ENCODE results near the gene MALRD1. TPM values are rescaled to one million over a fixed set of nuclear protein-coding genes. Genes with fewer than 3 reads are reported as not detected.

The MALRD1 gene
- total RNA-seq, 1 experiment from 2014 or later = 8.2 TPM

GRCh38 chr10:19468413-19468812 is 419.8 kb downstream of the MALRD1 start:
- intact Hi-C loops (cut with micrococcal nuclease; ENCODE audit: unreplicated experiment) = no loop called here
- no peak overlapping the region for H3K4me3 ChIP-seq (ENCODE audit: low read depth, low read length)
- Mint-ChIP-seq H3K27ac (ENCODE audit: unreplicated experiment) (no peak overlapping the region), H3K36me3 (ENCODE audit: insufficient read depth, unreplicated experiment) (no peaks in the 10 kb centered on the region), H3K4me3 (ENCODE audit: unreplicated experiment) (no peak overlapping the region), H3K9me3 (ENCODE audit: unreplicated experiment) (no peaks in the 10 kb centered on the region), H3K4me1 (ENCODE audit: low read depth, unreplicated experiment) (no peaks in the 10 kb centered on the region), H3K27me3 (ENCODE audit: insufficient read depth, unreplicated experiment) (no peaks in the 10 kb centered on the region)
- POLR2A ChIA-PET = no interaction called here
- CTCF ChIA-PET = interaction anchor here (0.5 kb wide), 1 partner anchor 944 kb away, joined by 3 read pairs; no protein-coding TSS in a partner anchor
- TF ChIP-seq CTCF (IDR thresholded peaks at IDR 0.05; ENCODE audit: insufficient read depth in 1 of 2, low read depth in 1 of 2, low read length in 1 of 2, severe bottlenecking in 1 of 2, unreplicated experiment in 1 of 2) = no peak
- H3K27me3 ChIP-seq (replicated peaks; ENCODE audit: control insufficient read depth, insufficient read depth, low read length) = no peaks in the 10 kb centered on the region
- H3K9me3 ChIP-seq = no peaks in the 10 kb centered on the region
- H3K4me1 ChIP-seq = no peaks in the 10 kb centered on the region
- no peak for DNase-seq
- no TSS peak for BruUV-seq (replicated peaks)
- H3K36me3 ChIP-seq (ENCODE audit: control insufficient read depth, insufficient read depth, low read length) = no peaks in the 10 kb centered on the region

- Mint-ChIP-seq H3K27me3 (ENCODE audit: insufficient read depth, unreplicated experiment) (no peaks in the 10 kb centered on the region), H3K9me3 (ENCODE audit: unreplicated experiment) (no peaks in the 10 kb centered on the region), H3K4me1 (ENCODE audit: low read depth, unreplicated experiment) (no peaks in the 10 kb centered on the region), H3K27ac (ENCODE audit: unreplicated experiment) (no peak overlapping the region), H3K36me3 (ENCODE audit: insufficient read depth, unreplicated experiment) (no peaks in the 10 kb centered on the region), H3K4me3 (ENCODE audit: unreplicated experiment) (no peak overlapping the region)
- Histone ChIP-seq H3K27me3 (replicated peaks; ENCODE audit: control insufficient read depth, insufficient read depth, low read length) (no peaks in the 10 kb centered on the region), H3K9me3 (no peaks in the 10 kb centered on the region), H3K4me3 (ENCODE audit: low read depth, low read length) (no peak overlapping the region), H3K36me3 (ENCODE audit: control insufficient read depth, insufficient read depth, low read length) (no peaks in the 10 kb centered on the region), H3K4me1 (no peaks in the 10 kb centered on the region)
- intact Hi-C loops (cut with micrococcal nuclease; ENCODE audit: unreplicated experiment) = no loop called here
- TF ChIP-seq CTCF (IDR thresholded peaks at IDR 0.05; ENCODE audit: insufficient read depth in 1 of 2, low read depth in 1 of 2, low read length in 1 of 2, severe bottlenecking in 1 of 2, unreplicated experiment in 1 of 2) = no peak
- no TSS peak for BruUV-seq (replicated peaks)
- ChIA-PET CTCF (no interaction called here), POLR2A (no interaction called here)
- no peak for DNase-seq
Observed at GRCh38 chr10:19469521-19469920, 420.9 kb downstream of the MALRD1 start.

- Mint-ChIP-seq H3K9me3 (ENCODE audit: unreplicated experiment) (no peaks in the 10 kb centered on the region), H3K4me1 (ENCODE audit: low read depth, unreplicated experiment) (no peaks in the 10 kb centered on the region), H3K4me3 (ENCODE audit: unreplicated experiment) (no peak overlapping the region), H3K36me3 (ENCODE audit: insufficient read depth, unreplicated experiment) (no peaks in the 10 kb centered on the region), H3K27ac (ENCODE audit: unreplicated experiment) (no peak overlapping the region), H3K27me3 (ENCODE audit: insufficient read depth, unreplicated experiment) (no peaks in the 10 kb centered on the region)
- Histone ChIP-seq H3K4me3 (ENCODE audit: low read depth, low read length) (no peak overlapping the region), H3K4me1 (no peaks in the 10 kb centered on the region), H3K36me3 (ENCODE audit: control insufficient read depth, insufficient read depth, low read length) (no peaks in the 10 kb centered on the region), H3K27me3 (replicated peaks; ENCODE audit: control insufficient read depth, insufficient read depth, low read length) (no peaks in the 10 kb centered on the region), H3K9me3 (no peaks in the 10 kb centered on the region)
- DNase-seq = no peak
- BruUV-seq (replicated peaks) = no TSS peak
- POLR2A ChIA-PET = no interaction called here
- intact Hi-C loops (cut with micrococcal nuclease; ENCODE audit: unreplicated experiment) = no loop called here
- no peak for TF ChIP-seq CTCF (IDR thresholded peaks at IDR 0.05; ENCODE audit: insufficient read depth in 1 of 2, low read depth in 1 of 2, low read length in 1 of 2, severe bottlenecking in 1 of 2, unreplicated experiment in 1 of 2)
- CTCF ChIA-PET = no interaction called here
Observed at GRCh38 chr10:19479854-19480253, 431.3 kb downstream of the MALRD1 start.
